HEK293 (cell line): ENCODE data around the gene C3orf20.
A peak's percentile ranks its signal among the peaks of the same experiment; 100 is the strongest.

Experiments
- AEBP2 ChIP-seq: fragments of 450-650 bp; formaldehyde crosslinking; IDR thresholded peaks from 2 replicates; pipeline ENCODE4 v1.5.1; 2016; ENCODE audit warnings: missing biosample characterization, missing genetic modification characterization, borderline replicate concordance
- FEZF1 ChIP-seq: fragments of 450-650 bp; formaldehyde crosslinking; IDR thresholded peaks from 2 replicates; pipeline ENCODE4 v1.5.1; 2016; ENCODE audit warnings: missing biosample characterization, missing genetic modification characterization
- SETDB1 ChIP-seq: IDR thresholded peaks from one replicate; pipeline ENCODE4 v1.6.1; 2017; ENCODE audit warnings: mild to moderate bottlenecking, low read length, moderate library complexity, mixed read lengths; ENCODE audit not compliant: insufficient read length
- SP2 ChIP-seq: fragments of 450-650 bp; formaldehyde crosslinking; IDR thresholded peaks from 2 replicates; pipeline ENCODE4 v1.5.1; 2016; ENCODE audit warnings: missing biosample characterization, missing genetic modification characterization
- ZBTB11 ChIP-seq: fragments of 450-650 bp; formaldehyde crosslinking; conservative IDR thresholded peaks from 2 replicates; pipeline ENCODE4 v1.5.1; 2016; ENCODE audit warnings: low read depth, missing biosample characterization, missing genetic modification characterization
- ZBTB21 ChIP-seq: fragments of 450-650 bp; formaldehyde crosslinking; IDR thresholded peaks from 2 replicates; pipeline ENCODE4 v1.5.1; 2017; ENCODE audit warnings: missing biosample characterization, missing genetic modification characterization
- ZFP3 ChIP-seq: fragments of 450-650 bp; formaldehyde crosslinking; IDR thresholded peaks from 2 replicates; pipeline ENCODE4 v1.5.1; 2016; ENCODE audit warnings: low read depth, missing biosample characterization, missing genetic modification characterization
- ZIC2 ChIP-seq: fragments of 450-650 bp; formaldehyde crosslinking; IDR thresholded peaks from 2 replicates; pipeline ENCODE4 v1.5.1; 2016; ENCODE audit warnings: missing biosample characterization, missing genetic modification characterization
- ZNF138 ChIP-seq: fragments of 450-650 bp; formaldehyde crosslinking; IDR thresholded peaks from 2 replicates; pipeline ENCODE4 v1.5.1; 2016; ENCODE audit warnings: missing biosample characterization, missing genetic modification characterization, borderline replicate concordance
- ZNF146 ChIP-seq: fragments of 450-650 bp; formaldehyde crosslinking; IDR thresholded peaks from 2 replicates; pipeline ENCODE4 v1.5.1; 2016; ENCODE audit warnings: missing biosample characterization, missing genetic modification characterization
- ZNF175 ChIP-seq: fragments of 450-650 bp; formaldehyde crosslinking; IDR thresholded peaks from 2 replicates; pipeline ENCODE4 v1.5.1; 2016; ENCODE audit warnings: missing biosample characterization, missing genetic modification characterization
- ZNF221 ChIP-seq: fragments of 450-650 bp; formaldehyde crosslinking; IDR thresholded peaks from 2 replicates; pipeline ENCODE4 v1.5.1; 2017; ENCODE audit warnings: missing biosample characterization, missing genetic modification characterization, borderline replicate concordance
- ZNF239 ChIP-seq: fragments of 450-650 bp; formaldehyde crosslinking; IDR thresholded peaks from 2 replicates; pipeline ENCODE4 v1.5.1; 2016; ENCODE audit warnings: missing biosample characterization, missing genetic modification characterization
- ZNF24 ChIP-seq: fragments of 450-650 bp; formaldehyde crosslinking; IDR thresholded peaks from 2 replicates; pipeline ENCODE4 v1.5.1; 2016; ENCODE audit warnings: missing biosample characterization, missing genetic modification characterization
- ZNF274 ChIP-seq, 2 experiments: fragments of 200-500 bp in 1 of 2; fragments of 450-650 bp in 1 of 2; sonication (Bioruptor generic) in 1 of 2; formaldehyde crosslinking in 1 of 2; IDR thresholded peaks; 2 replicates each; pipeline versions ENCODE4 v1.5.1 to v1.6.1; 2014 to 2016; ENCODE audit warnings: borderline replicate concordance in 1 of 2, inconsistent platforms in 1 of 2, low read length in 1 of 2, missing biosample characterization in 1 of 2, missing genetic modification characterization in 1 of 2
- ZNF354C ChIP-seq: fragments of 450-650 bp; formaldehyde crosslinking; IDR thresholded peaks from 2 replicates; pipeline ENCODE4 v1.5.1; 2016; ENCODE audit warnings: missing biosample characterization, missing genetic modification characterization, low read depth, borderline replicate concordance
- ZNF433 ChIP-seq: fragments of 450-650 bp; formaldehyde crosslinking; IDR thresholded peaks from 2 replicates; pipeline ENCODE4 v1.5.1; 2016; ENCODE audit warnings: missing biosample characterization, missing genetic modification characterization, low read depth
- ZNF529 ChIP-seq: fragments of 450-650 bp; formaldehyde crosslinking; IDR thresholded peaks from 2 replicates; pipeline ENCODE4 v1.5.1; 2017; ENCODE audit warnings: missing genetic modification characterization, missing biosample characterization; ENCODE audit not compliant: insufficient replicate concordance
- ZNF629 ChIP-seq: fragments of 450-650 bp; formaldehyde crosslinking; IDR thresholded peaks from 2 replicates; pipeline ENCODE4 v1.5.1; 2017; ENCODE audit warnings: missing biosample characterization, missing genetic modification characterization
- ZNF677 ChIP-seq: fragments of 450-650 bp; IDR thresholded peaks from 2 replicates; pipeline ENCODE4 v1.5.0; 2018; ENCODE audit warnings: missing biosample characterization, mild to moderate bottlenecking, missing genetic modification characterization, moderate library complexity
- ZNF830 ChIP-seq: fragments of 450-650 bp; IDR thresholded peaks from 2 replicates; pipeline ENCODE4 v1.5.0; 2018; ENCODE audit warnings: missing biosample characterization, missing genetic modification characterization, low read depth, mild to moderate bottlenecking, moderate library complexity
- ZSCAN16 ChIP-seq: fragments of 450-650 bp; formaldehyde crosslinking; IDR thresholded peaks from 2 replicates; pipeline ENCODE4 v1.5.1; 2016; ENCODE audit warnings: missing biosample characterization, missing genetic modification characterization
- ZSCAN18 ChIP-seq: fragments of 450-650 bp; formaldehyde crosslinking; IDR thresholded peaks from 2 replicates; pipeline ENCODE4 v1.5.1; 2016; ENCODE audit warnings: missing biosample characterization, missing genetic modification characterization
- TF ChIP-seq, protein P1 (sequence below): fragments of 450-650 bp; formaldehyde crosslinking; IDR thresholded peaks from 2 replicates; pipeline ENCODE4 v1.5.1; 2016; ENCODE audit warnings: missing biosample characterization, missing genetic modification characterization
- TF ChIP-seq, protein P2 (sequence below): fragments of 450-650 bp; formaldehyde crosslinking; IDR thresholded peaks from 2 replicates; pipeline ENCODE4 v1.5.1; 2016; ENCODE audit warnings: missing biosample characterization, missing genetic modification characterization
- TF ChIP-seq, protein P3 (sequence below): fragments of 450-650 bp; formaldehyde crosslinking; IDR thresholded peaks from 2 replicates; pipeline ENCODE4 v1.5.1; 2017; ENCODE audit warnings: missing biosample characterization, mild to moderate bottlenecking, missing genetic modification characterization, moderate library complexity

The C3orf20 gene

DNA sequence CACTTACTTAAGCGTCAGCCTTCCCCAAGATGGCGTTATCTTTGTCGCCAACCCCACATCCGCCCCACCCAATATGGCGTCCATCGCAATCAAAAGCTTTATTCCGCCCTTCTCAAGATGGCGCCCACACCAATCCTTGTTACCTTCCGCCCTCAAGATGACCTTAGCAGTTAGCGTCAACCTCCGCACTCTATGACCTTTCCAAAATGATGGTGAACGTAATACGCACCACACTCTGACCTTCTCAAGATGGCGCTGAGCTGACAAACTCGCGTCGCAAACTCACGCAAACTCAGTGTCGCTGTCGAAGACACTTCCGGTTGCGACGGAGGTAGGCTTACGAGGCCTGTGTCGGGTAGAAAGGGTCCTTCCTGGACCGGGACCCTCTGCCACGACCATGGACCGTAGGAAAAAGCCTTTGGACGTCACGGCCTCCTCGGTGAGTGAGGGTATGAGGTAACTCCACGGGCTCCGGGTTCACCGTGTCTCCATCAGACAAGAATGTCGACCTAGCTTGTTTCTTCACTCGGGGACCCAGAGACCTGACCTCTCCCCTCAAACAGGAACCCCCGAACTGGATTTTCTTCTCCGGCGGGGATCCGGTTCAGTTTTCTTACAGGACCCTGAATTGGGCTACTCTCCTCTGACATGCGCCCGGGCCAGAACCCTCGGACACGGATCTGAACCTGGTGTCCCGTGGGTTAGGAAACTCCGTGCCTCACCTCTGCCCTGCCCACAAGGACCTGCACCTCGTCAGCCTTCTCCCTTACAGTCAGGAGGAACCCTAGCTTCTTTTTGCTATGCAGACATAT lies 23.3 kb upstream of the C3orf20 start, which contains the start of gene CCDC174 (continued):
- TF ChIP-seq ZNF274 (IDR thresholded peaks at IDR 0.05; ENCODE audit: low read length) (no peak), ZNF274 (tag by site-specific recombination; IDR thresholded peaks at IDR 0.05; ENCODE audit: borderline replicate concordance) (no peak), ZNF354C (tag by site-specific recombination) (no peak), ZNF433 (no peak), FEZF1 (tag by site-specific recombination) (no peak), ZNF138 (tag by site-specific recombination) (no peak), ZNF529 (tag by site-specific recombination) (no peak), ZNF830 (tag by site-specific recombination) (no peak), ZNF175 (tag by site-specific recombination) (no peak), ZBTB21 (tag by site-specific recombination) (peak; percentile 95), ZNF221 (no peak), ZBTB11 (tag by site-specific recombination) (peak; percentile 97), ZNF629 (tag by site-specific recombination) (peak; percentile 98), ZSCAN16 (tag by site-specific recombination) (no peak), ZIC2 (tag by site-specific recombination) (no peak), ZNF146 (tag by site-specific recombination) (no peak), ZNF24 (tag by site-specific recombination) (peak; percentile 97), AEBP2 (tag by site-specific recombination) (no peak), ZFP3 (tag by site-specific recombination) (no peak), ZNF239 (tag by site-specific recombination) (no peak), SETDB1 (no peak), ZSCAN18 (tag by site-specific recombination) (no peak), SP2 (tag by site-specific recombination) (peak; percentile 74), ZNF677 (no peak)
- TF ChIP-seq, protein P1, sequence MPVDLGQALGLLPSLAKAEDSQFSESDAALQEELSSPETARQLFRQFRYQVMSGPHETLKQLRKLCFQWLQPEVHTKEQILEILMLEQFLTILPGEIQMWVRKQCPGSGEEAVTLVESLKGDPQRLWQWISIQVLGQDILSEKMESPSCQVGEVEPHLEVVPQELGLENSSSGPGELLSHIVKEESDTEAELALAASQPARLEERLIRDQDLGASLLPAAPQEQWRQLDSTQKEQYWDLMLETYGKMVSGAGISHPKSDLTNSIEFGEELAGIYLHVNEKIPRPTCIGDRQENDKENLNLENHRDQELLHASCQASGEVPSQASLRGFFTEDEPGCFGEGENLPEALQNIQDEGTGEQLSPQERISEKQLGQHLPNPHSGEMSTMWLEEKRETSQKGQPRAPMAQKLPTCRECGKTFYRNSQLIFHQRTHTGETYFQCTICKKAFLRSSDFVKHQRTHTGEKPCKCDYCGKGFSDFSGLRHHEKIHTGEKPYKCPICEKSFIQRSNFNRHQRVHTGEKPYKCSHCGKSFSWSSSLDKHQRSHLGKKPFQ, result no peak
- TF ChIP-seq, protein P2, sequence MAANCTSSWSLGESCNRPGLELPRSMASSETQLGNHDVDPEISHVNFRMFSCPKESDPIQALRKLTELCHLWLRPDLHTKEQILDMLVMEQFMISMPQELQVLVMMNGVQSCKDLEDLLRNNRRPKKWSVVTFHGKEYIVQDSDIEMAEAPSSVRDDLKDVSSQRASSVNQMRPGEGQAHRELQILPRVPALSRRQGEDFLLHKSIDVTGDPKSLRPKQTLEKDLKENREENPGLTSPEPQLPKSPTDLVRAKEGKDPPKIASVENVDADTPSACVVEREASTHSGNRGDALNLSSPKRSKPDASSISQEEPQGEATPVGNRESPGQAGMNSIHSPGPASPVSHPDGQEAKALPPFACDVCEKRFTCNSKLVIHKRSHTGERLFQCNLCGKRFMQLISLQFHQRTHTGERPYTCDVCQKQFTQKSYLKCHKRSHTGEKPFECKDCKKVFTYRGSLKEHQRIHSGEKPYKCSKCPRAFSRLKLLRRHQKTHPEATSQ (tag by site-specific recombination), result 0 out of 2 replicates have a peak, but pooled peaks have one; percentile 9
- TF ChIP-seq, protein P3, sequence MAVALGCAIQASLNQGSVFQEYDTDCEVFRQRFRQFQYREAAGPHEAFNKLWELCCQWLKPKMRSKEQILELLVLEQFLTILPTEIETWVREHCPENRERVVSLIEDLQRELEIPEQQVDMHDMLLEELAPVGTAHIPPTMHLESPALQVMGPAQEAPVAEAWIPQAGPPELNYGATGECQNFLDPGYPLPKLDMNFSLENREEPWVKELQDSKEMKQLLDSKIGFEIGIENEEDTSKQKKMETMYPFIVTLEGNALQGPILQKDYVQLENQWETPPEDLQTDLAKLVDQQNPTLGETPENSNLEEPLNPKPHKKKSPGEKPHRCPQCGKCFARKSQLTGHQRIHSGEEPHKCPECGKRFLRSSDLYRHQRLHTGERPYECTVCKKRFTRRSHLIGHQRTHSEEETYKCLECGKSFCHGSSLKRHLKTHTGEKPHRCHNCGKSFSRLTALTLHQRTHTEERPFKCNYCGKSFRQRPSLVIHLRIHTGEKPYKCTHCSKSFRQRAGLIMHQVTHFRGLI (tag by site-specific recombination), result no peak
